Right atrium auricular region (tissue), 2 donors: Measurements from ENCODE around the gene NECTIN2. TPM values are rescaled to one million over a fixed set of nuclear protein-coding genes. Genes with fewer than 3 reads are reported as not detected.
"Not testable (repeated sequence)": the region's sequence is repeated elsewhere in the genome, so short reads cannot be mapped to it uniquely, and the experiment has no call there.

Experiments used
- DNase-seq: peaks from one replicate; pipeline ENCODE4 v3.0.0-alpha.2; 2019; ENCODE audit warnings: low spot score
- H3K27ac ChIP-seq, 2 donors: fragments of 200-600 bp; sonication (generic); 1 replicate in 1 of 2; 2 replicates in 1 of 2; pipeline ENCODE4 v1.5.1; 2016 to 2019
- H3K27me3 ChIP-seq, 2 donors: fragments of 200-600 bp; sonication (generic); one replicate each; pipeline versions ENCODE4 v1.5.1 to v1.6.0; 2017 to 2019
- H3K36me3 ChIP-seq: fragments of 200-600 bp; sonication (generic); one replicate; pipeline ENCODE4 v1.5.1; 2016
- H3K4me1 ChIP-seq, 2 donors: fragments of 200-600 bp; sonication (generic); one replicate each; pipeline versions ENCODE4 v1.5.1 to v1.6.0; 2017 to 2019
- H3K4me3 ChIP-seq, 2 donors: fragments of 200-600 bp; sonication (generic); 1 replicate in 1 of 2; 2 replicates in 1 of 2; pipeline ENCODE4 v1.5.1; 2017 to 2019; ENCODE audit warnings: mild to moderate bottlenecking in 1 of 2, moderate library complexity in 1 of 2
- H3K9me3 ChIP-seq, 2 donors: fragments of 200-600 bp; sonication (generic); one replicate each; pipeline ENCODE4 v1.5.1; 2019
- total RNA-seq, 2 donors: library from RNA; depleted of rRNA; stranded (reverse); fragments of >200 nt; gene quantifications; one replicate each; pipeline ENCODE4 v1.1.0, GENCODE V29; 2016
- TF ChIP-seq, protein P1 (sequence below), 2 donors: fragments of 200-600 bp; sonication (generic); IDR thresholded peaks; one replicate each; pipeline ENCODE4 v1.5.1; 2019; ENCODE audit warnings: antibody characterized with exemption in 2 of 2

The NECTIN2 gene
- total RNA-seq, 2 donors from 2014 or later, result 65.1 to 95.7 TPM

DNA sequence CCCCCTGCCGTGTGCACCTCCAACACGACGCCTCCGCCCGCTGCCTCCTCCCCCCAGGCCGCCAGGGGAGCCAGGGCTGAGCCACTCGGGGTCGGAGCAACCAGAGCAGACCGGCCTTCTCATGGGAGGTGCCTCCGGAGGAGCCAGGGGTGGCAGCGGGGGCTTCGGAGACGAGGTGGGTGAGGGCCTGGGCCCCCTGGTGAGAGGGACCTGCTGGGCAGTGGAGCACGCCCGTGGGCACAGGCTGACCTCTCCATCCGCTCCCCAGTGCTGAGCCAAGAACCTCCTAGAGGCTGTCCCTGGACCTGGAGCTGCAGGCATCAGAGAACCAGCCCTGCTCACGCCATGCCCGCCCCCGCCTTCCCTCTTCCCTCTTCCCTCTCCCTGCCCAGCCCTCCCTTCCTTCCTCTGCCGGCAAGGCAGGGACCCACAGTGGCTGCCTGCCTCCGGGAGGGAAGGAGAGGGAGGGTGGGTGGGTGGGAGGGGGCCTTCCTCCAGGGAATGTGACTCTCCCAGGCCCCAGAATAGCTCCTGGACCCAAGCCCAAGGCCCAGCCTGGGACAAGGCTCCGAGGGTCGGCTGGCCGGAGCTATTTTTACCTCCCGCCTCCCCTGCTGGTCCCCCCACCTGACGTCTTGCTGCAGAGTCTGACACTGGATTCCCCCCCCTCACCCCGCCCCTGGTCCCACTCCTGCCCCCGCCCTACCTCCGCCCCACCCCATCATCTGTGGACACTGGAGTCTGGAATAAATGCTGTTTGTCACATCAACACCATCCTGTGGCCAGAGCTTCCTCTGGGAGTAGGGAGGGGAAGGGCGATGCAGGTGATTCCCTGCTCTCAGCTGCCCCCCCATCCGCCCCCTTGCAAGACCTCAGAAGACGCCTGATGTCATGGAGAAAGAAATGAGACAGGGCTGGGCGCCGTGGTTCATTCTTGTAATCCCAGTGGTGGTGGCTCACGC is 25.2 kb upstream of the NECTIN2 start:
- peak overlapping the region in 1 of 2 donors; percentile 31 for H3K4me3 ChIP-seq
- peak; percentile 70 for DNase-seq

DNA sequence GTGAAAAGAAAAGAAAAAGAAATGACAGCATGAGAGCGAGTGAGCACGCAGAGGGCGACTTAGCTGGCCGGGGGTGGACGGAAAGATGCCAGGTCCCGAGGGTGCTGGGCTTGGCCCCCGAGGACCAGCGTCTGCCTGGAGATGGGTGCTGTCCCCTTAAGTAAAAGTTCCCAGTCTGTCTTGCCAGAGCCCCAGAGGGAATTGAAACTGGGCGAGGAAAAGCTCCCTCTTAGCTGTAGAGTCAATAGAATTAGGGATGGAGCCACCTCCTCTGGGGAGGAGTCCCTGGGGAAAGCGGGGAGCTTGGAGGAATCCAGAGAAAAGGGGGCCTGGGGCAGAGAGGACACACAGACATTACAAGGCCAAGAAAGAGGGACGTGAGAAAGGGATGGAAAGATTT is 23.9 kb upstream of the NECTIN2 start:
- H3K9me3 ChIP-seq, result no peaks in the 10 kb centered on the region
- TF ChIP-seq, protein P1, sequence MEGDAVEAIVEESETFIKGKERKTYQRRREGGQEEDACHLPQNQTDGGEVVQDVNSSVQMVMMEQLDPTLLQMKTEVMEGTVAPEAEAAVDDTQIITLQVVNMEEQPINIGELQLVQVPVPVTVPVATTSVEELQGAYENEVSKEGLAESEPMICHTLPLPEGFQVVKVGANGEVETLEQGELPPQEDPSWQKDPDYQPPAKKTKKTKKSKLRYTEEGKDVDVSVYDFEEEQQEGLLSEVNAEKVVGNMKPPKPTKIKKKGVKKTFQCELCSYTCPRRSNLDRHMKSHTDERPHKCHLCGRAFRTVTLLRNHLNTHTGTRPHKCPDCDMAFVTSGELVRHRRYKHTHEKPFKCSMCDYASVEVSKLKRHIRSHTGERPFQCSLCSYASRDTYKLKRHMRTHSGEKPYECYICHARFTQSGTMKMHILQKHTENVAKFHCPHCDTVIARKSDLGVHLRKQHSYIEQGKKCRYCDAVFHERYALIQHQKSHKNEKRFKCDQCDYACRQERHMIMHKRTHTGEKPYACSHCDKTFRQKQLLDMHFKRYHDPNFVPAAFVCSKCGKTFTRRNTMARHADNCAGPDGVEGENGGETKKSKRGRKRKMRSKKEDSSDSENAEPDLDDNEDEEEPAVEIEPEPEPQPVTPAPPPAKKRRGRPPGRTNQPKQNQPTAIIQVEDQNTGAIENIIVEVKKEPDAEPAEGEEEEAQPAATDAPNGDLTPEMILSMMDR (IDR thresholded peaks at IDR 0.05), result no peak
- H3K27me3 ChIP-seq, result no peaks in the 10 kb centered on the region
- no peak overlapping the region for H3K4me3 ChIP-seq
- no peak for DNase-seq
- peak overlapping the region; percentile 68 to 81 for H3K27ac ChIP-seq
- no peaks in the 10 kb centered on the region for H3K36me3 ChIP-seq
- H3K4me1 ChIP-seq, result peaks cover 0 to 31% of the 10 kb centered on the region in 2 donors

More for the DNA sequence above, 25.2 kb upstream of the NECTIN2 start:
- Histone ChIP-seq H3K4me1 (peaks cover 0 to 31% of the 10 kb centered on the region in 2 donors), H3K27me3 (no peaks in the 10 kb centered on the region), H3K9me3 (no peaks in the 10 kb centered on the region), H3K36me3 (no peaks in the 10 kb centered on the region), H3K27ac (peak overlapping the region; percentile 68 to 81)
- TF ChIP-seq, protein P1 (IDR thresholded peaks at IDR 0.05), result no peak

DNA sequence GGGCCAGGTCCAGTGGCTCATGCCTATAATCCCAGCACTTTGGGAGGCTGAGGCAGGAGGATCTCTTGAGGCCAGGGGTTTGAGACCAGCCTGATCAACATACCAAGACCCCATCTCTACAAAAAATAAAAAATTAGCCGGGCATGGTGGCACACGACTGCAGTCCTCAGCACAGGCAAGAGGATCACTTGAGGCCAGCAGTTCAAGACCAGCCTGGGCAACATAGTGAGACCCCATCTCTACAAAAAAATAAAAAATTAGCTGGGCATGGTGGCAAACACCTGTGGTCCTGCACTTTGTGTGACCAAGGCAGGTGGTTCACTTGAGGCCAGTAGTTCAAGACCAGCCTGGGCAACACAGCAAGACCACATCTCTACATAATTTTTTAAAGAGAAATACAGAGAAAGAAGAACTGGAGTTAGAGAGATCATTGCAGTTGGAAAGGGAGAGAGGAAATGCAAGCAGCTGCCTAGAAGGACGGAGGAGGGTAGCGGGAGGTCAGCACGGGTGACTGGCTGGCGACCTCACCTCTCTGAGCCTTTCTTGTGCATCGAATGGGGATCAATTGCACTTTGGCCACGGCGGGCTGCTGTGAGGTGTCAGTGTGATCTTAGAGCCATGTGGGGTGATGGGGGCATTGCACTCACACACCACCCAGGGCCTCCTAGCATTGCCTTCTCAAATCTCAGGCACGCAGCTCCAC is 23.3 kb upstream of the NECTIN2 start:
- Histone ChIP-seq H3K27ac (peak overlapping the region in 1 of 2 donors; percentile 81), H3K27me3 (no peaks in the 10 kb centered on the region), H3K9me3 (no peaks in the 10 kb centered on the region), H3K4me3 (no peak overlapping the region), H3K4me1 (peaks cover 0 to 31% of the 10 kb centered on the region in 2 donors), H3K36me3 (no peaks in the 10 kb centered on the region)
- DNase-seq, result no peak
- TF ChIP-seq, protein P1 (IDR thresholded peaks at IDR 0.05), result no peak

DNA sequence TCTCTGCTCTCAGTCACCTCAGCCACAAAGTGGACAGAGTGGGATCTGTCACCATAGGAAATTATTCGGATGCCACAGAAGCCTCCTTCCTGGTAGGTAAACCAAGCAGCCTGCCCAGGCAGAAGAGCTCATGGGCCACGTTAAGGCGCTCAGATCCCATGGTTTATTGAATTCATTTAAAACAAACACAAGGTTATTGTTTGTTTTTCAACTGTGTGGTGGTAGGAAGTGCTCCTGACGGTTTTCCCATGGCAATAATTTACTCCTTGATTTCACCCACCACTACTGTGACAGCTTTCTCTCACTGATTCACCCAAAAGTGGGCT is 22.8 kb upstream of the NECTIN2 start:
- no peak overlapping the region for H3K4me3 ChIP-seq
- no peaks in the 10 kb centered on the region for H3K36me3 ChIP-seq
- no peak overlapping the region for H3K27ac ChIP-seq

DNA sequence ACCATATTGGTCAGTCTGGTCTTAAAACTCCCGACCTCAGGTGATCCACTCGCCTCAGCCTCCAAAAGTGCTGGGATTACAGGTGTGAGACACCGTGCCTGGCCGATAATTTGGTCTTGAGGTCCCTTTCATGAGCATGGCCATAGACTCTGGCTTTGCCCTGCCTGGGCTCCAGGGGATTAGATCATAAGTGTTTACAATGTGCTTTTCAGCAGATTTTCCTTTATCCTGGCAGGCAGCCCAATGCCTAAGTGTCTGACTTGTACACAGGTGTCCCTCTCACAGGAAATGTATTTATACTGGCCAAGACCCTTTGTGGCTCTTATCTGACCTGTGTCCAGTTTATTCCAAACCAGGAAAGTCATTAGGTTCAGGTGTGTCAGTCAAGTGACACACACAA is 21.3 kb upstream of the NECTIN2 start:
- peaks cover 0 to 31% of the 10 kb centered on the region in 2 donors for H3K4me1 ChIP-seq
- TF ChIP-seq, protein P1 (IDR thresholded peaks at IDR 0.05), result no peak
- no peaks in the 10 kb centered on the region for H3K27me3 ChIP-seq
- H3K27ac ChIP-seq, result no peak overlapping the region
- no peak overlapping the region for H3K4me3 ChIP-seq
- H3K9me3 ChIP-seq, result no peaks in the 10 kb centered on the region
- DNase-seq, result no peak
- H3K36me3 ChIP-seq, result no peaks in the 10 kb centered on the region

More for the DNA sequence above, 22.8 kb upstream of the NECTIN2 start:
- Histone ChIP-seq H3K4me1 (peaks cover 0 to 31% of the 10 kb centered on the region in 2 donors), H3K9me3 (no peaks in the 10 kb centered on the region), H3K27me3 (no peaks in the 10 kb centered on the region)
- TF ChIP-seq, protein P1 (IDR thresholded peaks at IDR 0.05), result no peak
- DNase-seq, result no peak

DNA sequence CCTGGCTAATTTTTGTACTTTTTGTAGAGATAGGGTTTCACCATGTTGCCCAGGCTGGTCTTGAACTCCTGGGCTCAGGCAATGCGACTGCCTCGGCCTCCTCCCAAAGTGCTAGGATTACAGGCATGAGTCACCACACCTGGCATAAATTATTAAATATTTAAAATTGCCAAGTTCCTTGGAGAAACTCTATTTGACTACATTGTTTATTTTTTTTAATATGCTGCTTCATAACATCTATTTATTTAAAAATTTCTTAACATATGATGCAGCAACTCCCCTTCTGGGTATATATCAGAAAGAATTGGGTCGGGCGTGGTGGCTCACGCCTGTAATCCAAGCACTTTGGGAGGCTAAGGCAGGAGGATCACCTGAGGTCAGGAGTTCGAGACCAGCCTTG is 13.2 kb upstream of the NECTIN2 start:
- not testable (repeated sequence) for H3K9me3 ChIP-seq, DNase-seq, H3K36me3 ChIP-seq, H3K27me3 ChIP-seq, H3K27ac ChIP-seq, H3K4me1 ChIP-seq, H3K4me3 ChIP-seq

DNA sequence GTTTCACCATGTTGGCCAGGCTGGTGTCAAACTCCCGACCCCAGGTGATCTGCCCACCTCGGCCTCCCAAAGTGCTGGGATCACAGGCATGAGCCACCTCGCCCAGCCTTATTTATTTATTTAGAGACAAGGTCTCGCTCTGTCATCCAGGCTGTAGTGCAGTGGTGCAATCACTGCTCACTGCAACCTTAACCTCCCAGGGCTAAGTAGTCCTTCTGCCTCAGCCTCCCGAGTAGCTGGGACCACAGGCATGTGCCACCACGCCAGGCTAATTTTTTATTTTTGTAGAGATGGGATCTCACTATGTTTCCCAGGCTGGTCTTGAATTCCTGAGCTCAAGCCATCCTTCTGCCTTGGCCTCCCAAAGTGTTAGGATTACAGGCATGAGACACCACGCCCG is 11.7 kb upstream of the NECTIN2 start:
- not testable (repeated sequence) for H3K36me3 ChIP-seq, DNase-seq, H3K4me1 ChIP-seq, H3K9me3 ChIP-seq, H3K4me3 ChIP-seq, H3K27me3 ChIP-seq, H3K27ac ChIP-seq
